AG10803 (cell line): ENCODE measurements around the gene INHA.

Experiments used
- DNase-seq: peaks from one replicate; pipeline ENCODE4 v3.0.0; 2010; ENCODE audit warnings: low read depth
- H3K4me3 ChIP-seq: 2 replicates; pipeline ENCODE4 v1.5.1; 2011; ENCODE audit warnings: mild to moderate bottlenecking, low read length, control low read depth
- TF ChIP-seq, protein P1 (sequence below): conservative IDR thresholded peaks from 2 replicates; pipeline ENCODE4 v1.5.1; 2011; ENCODE audit warnings: mild to moderate bottlenecking, low read length, control low read depth, inconsistent platforms

The INHA gene

DNA sequence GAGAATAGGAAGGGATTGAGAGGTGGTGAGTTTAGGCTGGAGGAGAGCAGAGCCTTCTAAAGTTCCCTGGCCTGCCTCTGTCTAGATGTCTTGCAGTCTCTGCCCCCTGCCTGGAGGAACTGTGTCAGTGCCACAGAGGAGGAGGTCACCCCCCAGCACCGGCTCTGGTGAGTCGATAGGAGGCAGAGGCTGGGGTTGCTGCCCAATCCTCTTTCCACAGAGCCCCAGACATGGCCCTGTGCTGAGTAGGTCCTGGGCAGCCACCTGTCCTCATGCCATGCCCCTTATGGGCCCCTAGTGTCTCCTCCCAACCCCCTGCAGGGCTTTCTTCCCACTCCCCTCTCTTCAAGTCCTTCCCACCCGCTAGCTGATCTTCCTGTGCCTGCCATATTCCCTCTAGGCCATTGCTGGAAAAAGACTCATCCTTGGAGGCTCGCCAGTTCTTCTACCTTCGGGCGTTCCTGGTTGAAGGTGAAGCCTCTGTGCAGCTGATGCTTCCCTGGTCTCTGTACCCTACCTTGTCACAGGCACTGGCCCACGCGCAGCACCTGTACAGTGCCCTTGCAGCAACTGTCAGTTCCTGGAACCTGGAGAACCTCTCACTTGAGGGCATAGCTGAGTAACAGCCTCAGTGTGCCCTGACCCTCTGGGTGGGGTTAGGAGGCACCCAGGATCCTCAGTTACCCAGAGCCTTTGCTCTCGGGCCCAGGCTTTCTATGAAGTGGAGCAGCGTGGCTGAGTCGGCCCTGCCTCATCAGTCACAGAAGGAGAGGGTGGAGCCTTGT lies 42.2 kb downstream of the INHA start:
- TF ChIP-seq, protein P1, sequence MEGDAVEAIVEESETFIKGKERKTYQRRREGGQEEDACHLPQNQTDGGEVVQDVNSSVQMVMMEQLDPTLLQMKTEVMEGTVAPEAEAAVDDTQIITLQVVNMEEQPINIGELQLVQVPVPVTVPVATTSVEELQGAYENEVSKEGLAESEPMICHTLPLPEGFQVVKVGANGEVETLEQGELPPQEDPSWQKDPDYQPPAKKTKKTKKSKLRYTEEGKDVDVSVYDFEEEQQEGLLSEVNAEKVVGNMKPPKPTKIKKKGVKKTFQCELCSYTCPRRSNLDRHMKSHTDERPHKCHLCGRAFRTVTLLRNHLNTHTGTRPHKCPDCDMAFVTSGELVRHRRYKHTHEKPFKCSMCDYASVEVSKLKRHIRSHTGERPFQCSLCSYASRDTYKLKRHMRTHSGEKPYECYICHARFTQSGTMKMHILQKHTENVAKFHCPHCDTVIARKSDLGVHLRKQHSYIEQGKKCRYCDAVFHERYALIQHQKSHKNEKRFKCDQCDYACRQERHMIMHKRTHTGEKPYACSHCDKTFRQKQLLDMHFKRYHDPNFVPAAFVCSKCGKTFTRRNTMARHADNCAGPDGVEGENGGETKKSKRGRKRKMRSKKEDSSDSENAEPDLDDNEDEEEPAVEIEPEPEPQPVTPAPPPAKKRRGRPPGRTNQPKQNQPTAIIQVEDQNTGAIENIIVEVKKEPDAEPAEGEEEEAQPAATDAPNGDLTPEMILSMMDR = no peak
- DNase-seq = no peak
- no peak overlapping the region for H3K4me3 ChIP-seq

DNA sequence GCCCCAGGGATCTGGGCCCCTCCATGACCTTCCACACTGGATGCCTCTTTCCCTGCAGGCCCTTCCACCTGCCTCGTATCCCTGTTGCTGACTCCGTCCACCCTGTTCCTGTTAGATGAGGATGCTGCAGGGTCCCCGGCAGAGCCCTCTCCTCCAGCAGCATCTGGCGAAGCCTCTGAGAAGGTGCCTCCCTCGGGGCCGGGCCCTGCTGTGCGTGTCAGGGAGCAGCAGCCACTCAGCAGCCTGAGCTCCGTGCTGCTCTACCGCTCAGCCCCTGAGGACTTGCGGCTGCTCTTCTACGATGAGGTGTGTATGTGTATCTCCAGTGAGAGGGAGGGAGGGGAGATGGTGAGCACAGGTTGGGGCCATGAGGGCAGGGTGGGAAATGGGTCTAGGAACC lies 42.9 kb downstream of the INHA start:
- no peak for DNase-seq
- TF ChIP-seq, protein P1 = no peak
- H3K4me3 ChIP-seq = no peak overlapping the region

DNA sequence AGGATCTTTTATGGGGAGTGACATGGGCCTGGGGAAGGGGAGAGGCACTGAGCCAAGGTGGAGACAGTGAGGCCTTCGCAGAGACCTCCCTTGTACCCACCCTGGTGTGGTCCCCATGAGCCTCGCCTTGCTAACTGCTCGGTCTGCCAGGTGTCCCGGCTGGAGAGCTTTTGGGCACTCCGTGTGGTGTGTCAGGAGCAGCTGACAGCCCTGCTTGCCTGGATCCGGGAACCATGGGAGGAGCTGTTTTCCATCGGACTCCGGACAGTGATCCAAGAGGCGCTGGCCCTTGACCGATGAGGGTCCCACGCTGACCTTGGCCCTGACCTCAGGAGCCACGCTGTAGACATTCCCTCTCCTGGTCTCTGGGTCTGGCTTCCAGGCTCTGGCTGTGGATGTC lies 43.8 kb downstream of the INHA start:
- TF ChIP-seq, protein P1 = no peak
- no peak overlapping the region for H3K4me3 ChIP-seq
- DNase-seq = no peak

DNA sequence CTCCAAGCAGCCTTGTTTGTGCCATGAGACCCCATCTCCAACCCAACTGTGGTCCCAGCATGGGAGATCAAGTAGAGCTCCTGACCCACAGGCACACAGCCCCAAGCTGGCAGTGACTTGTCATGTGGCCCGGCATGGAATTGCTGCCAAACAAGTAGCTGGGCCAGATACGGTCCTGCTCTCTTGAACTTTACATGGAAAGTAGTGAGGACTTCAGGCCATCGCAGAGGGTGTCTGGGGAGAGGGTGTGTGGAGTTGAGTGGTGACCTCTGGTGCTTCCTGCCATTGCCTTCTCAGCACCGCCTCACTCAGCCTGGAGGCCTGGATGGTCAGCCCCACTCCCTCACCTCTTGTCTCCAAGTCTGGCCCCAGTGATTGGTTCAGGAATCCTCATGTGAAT lies 44.4 kb downstream of the INHA start:
- TF ChIP-seq, protein P1 = no peak

DNA sequence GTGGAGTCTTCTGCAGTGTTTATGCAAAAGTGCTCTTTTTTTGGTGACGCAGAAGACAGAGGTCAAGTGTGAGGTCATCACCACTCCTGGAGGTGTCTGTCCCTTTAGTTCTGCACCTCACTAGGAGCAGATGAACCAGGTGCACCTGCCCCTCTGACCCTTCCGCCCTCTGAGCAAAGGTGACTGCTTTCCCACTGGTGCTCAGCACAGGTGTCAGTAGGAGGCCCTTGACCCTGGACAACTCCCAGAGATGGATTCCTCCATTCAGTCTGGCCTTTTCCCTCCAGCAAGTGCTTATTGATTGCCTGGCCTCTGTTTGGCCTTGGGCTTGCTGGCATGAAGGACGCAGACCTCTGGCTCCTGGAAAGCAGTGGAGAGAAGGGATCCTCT lies 46.6 kb downstream of the INHA start:
- TF ChIP-seq, protein P1 = no peak
- no peak for DNase-seq
- no peak overlapping the region for H3K4me3 ChIP-seq

More for the DNA sequence above, 44.4 kb downstream of the INHA start:
- DNase-seq = no peak
- no peak overlapping the region for H3K4me3 ChIP-seq

DNA sequence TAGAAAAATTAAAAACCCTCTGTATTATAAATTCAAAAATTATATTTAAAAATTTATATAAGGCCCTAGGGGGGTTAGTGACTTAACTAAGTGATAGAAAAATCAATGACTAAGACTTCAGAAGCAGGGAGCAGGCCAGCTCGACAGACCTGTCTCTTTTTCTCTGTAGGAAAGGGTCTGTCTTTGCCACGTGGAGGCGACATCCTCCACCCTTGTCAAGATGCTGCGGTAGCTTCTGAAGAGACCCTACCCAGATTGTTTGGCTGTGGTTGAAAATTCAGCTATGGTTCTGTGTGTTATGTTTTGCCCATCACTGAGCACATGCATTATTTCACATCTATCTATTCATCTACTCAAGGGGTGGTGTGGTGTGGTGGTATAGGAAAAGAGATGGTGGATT lies 47.1 kb downstream of the INHA start:
- TF ChIP-seq, protein P1 = no peak
- H3K4me3 ChIP-seq = no peak overlapping the region
- no peak for DNase-seq

DNA sequence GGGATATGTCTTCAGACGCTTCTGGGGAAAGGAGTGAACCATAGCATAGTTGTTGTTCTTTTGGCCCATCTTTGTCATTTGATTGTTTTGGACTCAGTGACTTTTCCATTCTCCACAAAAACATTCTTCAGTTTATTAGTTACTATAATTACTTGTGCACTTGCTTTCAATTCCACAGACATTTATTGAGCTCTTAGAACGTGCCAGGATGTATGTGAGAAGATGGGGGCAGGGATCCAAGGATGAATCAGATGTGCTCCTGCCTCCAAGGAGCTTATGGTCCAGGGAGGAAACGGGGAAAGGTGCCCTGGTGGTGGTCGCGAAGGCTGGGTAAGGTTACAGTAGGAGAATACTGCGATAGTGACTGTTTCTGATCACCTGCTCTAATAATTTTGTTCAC lies 48.4 kb downstream of the INHA start:
- TF ChIP-seq, protein P1 = no peak
- no peak overlapping the region for H3K4me3 ChIP-seq
- DNase-seq = peak; percentile 11
